NCI-H82 treated with DMSO at 0.1 percent for 48 hours (cell line): Measurements from ENCODE around the gene TMEM244.
A peak's percentile ranks its signal among the peaks of the same experiment; 100 is the strongest.
"Not testable (repeated sequence)": the region's sequence is repeated elsewhere in the genome, so short reads cannot be mapped to it uniquely, and the experiment has no call there.

ENCODE experiments used
- DNase-seq: peaks from one replicate; lab custom pipeline; 2025; ENCODE audit not compliant: unreplicated experiment; lab: John Stamatoyannopoulos, UW

Gene TMEM244

DNA sequence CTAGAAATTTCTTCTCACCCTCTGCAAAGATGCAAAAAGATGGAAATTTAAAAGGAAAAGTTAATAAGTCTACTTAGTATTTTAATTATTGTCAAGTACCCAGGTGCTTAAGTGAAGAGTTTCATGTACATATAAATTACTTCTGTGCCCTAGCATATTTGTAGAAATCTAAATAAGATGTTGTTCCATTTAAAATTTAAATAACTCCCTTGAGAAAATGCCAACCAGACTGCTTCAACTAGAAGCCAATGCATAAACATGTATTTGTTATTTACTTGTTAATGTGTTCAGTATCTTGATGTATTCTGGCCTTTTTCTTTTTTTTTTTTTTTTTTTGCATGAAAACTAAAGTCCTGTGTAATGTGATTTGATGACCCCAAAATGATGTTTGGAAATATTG, 6.3 kb upstream of the TMEM244 start:
- DNase-seq: no peak

DNA sequence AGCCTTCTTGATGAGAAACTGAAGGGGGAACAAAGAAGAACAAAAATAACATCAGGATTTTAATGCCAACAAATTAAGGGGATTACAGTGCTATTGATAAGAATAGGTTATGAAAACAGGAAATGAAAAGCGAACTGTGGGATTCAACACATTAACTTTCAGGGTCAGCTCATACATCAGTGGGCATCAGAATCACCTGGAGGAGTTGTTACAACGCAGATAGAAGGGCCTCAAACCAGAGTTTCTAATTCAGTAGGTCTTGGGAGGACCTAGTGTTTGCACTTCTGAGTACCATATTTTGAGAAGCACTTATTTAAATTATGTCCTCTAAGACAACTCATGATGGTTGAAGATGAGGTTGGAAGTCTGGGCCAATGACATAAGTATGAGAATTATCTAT, 5.6 kb upstream of the TMEM244 start:
- no peak for DNase-seq

DNA sequence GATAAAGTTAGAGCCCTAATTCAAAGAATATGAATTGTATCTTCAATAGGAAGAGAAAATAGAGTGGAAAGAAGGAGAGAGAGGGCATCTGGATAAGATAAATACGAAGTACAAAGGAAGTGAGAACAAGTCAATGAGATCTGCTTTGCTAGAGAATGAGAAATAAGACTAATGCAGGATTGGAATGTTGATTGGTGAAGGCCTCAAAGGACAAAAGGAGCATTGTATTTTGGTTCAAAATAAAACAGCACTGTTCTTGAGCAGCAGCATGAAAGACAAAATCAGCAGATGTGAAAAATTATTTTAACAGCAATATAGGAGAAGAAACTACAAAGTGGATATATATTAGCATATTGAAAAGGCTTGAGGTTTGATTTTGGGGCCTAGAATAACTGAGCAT, 5.1 kb upstream of the TMEM244 start:
- DNase-seq: no peak

DNA sequence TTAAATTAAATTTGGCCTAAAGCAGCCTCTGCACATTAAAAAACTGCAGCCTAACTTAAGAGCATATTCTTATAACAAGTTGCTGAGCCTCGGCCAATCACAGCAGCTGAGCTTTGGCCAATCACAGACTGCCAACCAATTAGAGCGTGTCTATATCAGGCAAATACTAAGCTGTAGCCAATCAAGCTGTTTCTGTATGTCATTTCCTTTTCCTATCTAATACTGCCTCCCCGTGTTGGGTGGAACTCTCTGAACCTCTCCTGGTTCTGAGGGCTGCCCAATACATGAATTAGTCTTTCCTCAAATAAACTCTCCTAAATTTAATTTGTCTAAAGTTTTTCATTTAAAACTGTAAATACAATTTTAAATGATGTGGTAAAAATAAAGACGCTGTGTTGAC, 3.9 kb upstream of the TMEM244 start:
- no peak for DNase-seq

DNA sequence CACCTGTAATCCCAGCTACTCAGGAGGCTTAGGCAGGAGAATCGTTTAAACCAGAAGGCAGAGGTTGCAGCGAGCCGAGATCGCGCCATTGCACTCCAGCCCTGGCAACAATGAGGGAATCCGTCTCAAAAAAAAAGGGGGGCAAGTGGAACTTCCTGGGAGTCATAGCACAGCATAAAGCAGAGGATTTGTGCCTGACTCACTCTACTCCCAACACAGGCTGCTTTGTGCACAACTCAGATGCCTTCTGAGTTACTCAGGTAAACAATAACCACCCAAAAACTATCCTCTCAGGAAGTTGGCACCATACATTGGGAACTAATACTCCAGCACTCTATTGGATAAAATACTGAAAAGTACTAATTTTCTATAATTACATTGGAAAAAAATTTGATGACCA, 2.5 kb upstream of the TMEM244 start:
- no peak for DNase-seq

DNA sequence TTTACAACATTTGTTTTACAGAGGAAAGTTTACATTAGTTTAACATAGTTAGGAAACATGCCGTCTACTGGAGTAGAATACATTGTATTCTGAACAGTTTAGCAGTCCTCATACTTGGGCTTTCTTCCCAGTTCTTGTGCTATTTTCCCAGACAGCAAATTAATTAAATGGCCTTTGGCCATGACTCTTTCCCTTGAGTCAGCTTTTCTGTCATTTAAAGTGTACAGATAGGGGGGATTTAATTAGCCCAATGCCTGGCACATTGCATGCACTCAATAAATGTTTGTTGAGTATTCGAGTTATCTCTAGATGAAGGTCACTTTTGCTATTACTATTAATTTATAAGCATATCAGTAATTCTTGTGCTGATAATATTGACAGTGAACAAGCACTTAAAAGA, 1.6 kb downstream of the TMEM244 start:
- DNase-seq: no peak

DNA sequence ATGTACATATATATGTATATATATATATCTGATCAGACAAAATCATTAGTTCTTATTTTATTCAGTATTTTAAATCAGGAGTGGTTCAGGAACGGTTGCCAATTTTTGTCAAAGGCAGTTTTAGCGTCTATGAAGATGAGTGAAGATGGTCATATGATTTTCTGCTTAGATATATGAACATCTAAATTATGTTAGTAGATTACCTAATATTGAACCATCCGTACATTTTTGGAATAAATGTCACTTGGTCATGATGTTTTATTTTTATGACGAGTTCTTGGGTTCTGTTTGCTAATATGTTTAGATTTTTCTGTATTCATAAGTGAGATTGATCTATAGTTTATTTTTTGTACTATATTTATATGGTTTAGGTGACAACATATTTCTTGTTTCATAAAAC, 3.3 kb downstream of the TMEM244 start:
- no peak for DNase-seq

DNA sequence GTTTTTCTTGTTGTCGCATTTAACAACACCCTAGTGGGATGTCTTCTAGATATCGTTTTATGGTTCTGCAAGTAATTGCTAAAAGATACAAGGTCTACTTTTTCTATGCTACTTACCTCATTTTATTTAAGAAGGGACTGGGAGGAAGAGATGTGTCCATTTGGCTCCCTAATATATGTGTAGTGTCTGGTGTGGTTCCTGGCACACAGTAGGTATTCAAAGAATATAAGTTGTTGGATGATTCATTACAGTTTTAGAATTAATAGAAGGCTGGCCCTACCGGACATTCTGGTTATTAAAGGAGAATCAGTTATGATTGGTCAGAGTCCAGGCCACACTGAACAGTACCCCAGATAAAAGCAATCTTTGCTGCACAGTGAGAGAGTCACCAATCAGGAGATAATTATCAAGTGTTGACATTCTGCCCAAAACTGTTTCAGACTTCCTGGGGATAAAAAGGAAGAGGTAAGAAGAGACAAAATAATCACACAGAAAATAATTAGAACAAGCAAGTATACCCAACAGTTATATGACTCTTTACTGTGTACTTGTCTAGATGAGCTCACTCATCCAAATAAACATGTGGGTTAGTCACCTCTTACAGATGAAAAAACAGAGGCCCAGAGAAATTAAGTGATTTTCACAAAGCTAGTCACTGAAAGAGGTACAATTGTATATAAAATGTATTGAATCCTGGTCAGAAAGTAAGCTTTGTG, 7.0 kb downstream of the TMEM244 start:
- DNase-seq: no peak

DNA sequence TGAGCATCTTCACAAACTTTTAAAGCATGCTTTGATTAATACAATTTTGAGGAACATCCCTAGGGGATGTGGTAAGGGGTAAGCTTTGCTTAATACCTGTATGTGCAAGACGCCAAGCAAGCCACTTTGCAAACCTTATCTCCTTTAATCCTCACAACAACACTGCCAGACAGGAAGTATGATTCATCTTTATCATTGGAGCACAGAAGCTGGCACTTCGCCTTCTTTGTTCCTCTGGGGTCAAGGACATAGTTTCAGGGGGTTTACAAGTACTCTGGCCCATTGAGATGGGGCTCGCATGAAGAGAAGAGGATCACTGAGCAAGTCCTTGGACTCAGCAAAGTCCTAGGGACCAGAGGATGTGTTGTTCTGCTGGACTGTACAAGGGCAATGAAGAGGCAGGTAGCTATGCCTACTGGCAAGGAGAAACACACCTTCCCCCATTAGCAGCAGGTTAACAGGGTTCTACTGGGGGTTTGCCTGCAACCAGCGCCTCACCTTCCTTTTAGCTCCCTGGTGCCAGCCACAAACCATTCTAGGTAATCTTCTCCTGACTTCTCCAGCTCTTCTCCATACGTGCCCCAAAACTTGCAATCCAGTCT, 8.8 kb downstream of the TMEM244 start:
- peak; percentile 26 for DNase-seq

DNA sequence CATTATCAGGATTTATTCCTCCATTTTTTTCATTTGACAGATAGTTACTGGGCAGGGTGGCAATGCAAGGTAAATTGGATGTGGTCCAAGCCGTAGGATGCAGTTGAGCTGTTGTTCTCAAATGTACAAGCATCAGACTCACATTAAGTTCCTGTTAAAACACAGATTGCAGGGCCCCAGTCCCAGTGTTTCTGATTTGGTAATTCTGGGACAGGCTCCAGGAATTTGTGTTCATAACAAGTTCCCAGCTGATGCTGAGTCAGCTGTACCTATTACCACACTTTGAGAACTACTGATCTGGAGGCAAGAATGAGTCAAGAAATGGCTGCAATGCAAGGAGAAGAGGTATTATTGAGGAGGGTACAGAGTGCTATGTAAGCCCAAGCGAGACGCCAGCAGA, 11.7 kb downstream of the TMEM244 start:
- no peak for DNase-seq

DNA sequence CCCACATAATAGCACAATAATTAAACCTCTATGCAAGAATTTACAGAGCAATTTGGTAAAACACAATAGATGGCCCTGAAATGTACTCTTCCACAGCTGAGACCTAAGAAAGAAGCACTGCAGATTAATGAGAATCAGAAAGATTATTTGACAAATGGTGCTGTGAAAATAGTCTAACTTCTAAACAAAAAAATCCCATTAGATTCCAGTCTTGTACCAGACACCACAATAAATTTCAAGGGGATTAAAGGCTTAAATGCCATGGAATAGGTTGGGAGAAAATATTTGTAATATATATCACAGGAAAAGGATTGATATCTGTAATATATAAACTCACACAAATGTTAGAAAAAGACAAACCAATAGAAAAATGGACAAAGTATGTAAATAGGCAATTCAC, 14.4 kb downstream of the TMEM244 start:
- DNase-seq: no peak

DNA sequence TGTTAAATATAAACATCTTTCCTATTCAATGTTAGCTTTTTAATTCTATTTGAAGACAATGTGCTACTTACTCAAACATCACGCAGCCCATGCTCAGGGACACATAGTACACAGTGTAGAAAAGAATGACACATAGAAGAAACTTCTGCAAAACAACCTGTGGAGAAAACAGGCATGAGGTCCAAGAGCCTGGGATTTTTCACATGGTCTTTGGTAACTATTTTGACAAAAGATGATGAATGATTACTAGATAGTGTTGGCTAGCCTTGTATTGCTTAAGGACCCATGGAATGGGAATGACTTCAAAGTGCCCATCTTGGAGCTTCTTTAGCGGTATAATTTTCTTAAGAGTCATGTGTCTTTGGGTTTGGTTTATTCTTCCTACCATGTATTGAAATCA, 15.4 kb downstream of the TMEM244 start:
- no peak for DNase-seq

DNA sequence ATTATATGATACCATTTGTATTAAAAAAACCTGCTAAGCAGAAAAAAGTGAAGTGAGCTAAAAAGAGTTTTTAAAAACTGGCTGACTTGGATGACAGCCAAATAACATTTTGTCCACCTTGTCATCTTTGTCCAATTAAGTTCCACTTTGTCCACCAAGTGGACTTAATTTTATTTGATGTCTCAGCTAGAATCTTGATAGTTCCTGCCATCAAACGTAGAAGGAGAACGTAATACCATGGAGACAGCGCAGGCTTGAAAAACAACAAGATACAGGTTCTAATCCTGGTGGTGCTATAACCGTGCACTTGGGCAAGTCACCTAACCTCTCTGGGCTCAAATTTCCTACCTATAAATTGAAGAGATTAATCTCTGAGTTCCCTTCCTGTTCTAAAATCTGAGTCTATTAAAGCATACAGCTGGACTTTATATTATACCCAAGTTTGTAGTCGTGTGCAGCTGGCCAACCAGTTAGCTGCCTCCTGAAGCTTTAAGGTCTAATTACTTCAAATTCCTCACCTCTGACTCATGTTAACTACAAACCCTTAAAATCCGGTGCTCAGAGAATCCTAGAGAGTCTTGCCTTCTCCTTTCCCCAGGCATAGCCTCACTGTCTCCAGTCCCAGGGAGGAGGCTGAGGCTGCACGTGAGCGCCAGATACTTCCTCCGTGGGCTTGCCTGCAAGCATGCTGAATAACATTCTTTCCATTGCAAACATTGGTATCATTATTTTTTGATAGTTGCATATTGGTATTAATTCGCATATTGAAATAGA, 16.8 kb downstream of the TMEM244 start:
- DNase-seq: no peak

DNA sequence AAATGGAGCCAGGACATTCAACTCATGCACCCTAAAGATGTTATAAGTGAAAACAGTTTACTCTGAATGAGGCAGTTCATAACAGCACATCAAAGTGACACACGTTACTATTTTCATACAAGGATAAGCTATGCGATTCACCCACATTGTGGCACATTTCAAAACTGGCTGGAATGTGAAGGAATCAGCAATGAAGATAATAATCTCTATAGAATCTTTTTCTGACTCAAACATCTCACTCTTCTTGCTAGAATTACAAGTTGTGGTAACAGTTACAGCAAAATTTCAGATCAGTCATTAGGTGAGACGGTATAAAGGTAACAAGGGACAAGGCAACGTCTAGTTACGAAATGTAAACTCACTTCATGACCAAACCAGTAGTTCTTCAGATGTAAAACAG, 17.5 kb downstream of the TMEM244 start:
- no peak for DNase-seq

DNA sequence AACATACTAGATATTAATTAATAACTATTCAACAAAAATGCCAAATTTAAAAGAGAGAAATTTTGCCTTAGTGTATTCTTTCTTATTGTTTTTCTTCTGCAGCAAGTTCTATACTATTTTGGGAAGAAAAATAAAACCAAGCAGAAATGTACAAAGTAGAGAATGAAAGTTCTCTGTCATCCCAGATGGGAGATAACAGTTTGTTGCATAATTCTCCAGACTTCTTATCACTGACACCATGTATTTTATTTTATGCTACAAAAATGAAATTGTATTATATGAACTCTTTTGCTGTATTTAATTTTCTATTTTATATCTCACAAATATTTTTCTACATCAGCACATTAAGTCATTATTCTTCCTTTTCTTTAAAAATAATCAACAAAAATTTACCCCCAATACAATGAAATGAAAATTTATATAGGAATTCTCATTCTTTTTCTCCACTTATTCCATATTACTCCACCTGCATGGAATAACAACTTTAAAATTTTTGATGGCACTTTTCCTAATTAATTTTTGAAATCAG, 18.2 kb downstream of the TMEM244 start:
- no peak for DNase-seq

DNA sequence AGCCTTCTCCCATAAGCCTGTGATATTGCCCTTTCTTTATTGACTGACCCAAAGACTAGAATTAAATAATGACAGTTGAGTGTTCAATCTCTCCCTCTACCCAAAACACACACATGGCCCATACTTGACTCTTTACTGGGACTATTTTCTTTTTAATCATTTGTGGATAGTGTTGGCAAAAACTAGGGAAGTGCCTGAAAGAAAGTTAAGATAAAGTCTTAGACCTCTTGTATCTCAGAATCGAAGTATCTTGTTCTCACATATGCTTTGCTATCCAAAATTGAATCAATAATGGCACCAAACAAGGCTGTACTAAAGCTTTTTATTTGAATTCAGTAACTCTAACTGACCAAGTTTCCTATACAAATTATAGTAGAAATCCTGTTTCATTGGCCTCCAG, 19.0 kb downstream of the TMEM244 start:
- DNase-seq: no peak

DNA sequence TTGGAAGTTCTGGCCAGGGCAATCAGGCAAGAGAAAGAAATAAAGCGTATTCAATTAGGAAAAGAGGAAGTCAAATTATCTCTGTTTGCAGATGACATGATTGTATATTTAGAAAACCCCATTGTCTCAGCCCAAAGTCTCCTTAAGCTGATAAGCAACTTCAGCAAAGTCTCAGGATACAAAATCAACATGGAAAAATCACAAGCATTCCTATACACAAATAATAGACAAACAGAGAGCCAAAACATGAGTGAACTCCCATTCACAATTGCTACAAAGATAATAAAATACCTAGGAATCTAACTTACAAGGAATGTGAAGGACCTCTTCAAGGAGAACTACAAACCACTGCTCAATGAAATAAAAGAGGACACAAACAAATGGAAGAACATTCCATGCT, 21.6 kb downstream of the TMEM244 start:
- not testable (repeated sequence) for DNase-seq

DNA sequence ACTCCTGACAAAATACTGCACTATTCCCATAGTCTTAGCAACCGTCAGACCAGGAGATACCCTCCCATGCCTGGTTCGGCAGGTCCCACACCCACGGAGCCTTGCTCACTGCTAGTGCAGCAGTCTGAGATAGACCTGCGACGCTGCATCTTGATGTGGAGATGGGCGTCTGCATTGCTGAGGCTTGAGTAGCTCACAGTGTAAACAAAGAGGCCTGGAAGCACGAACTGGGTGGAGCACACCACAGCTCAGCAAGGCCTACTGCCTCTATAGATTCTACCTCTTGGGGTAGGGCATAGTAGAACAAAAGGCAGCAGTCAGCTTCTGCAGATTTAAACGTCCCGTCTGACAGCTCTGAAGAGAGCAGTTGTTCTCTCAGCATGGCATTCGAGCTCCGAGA, 25.4 kb downstream of the TMEM244 start:
- no peak for DNase-seq

DNA sequence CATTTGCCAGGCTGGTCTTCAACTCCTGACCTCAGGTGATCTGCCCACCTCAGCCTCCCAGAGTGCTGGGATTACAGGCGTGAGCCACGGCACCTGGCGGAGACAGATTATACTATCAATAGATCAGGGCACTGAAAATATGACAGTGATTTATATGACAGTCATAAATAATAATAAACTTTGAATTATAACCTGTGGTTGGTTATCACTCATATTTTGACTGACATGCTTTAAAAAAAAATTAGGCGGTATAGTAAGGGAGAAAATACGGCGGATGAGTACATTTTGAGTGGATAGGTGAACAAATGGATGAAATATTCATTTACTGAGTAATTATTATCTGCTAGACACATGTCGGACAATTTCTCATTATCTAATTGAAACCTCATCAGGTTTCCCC, 28.8 kb downstream of the TMEM244 start:
- DNase-seq: no peak

DNA sequence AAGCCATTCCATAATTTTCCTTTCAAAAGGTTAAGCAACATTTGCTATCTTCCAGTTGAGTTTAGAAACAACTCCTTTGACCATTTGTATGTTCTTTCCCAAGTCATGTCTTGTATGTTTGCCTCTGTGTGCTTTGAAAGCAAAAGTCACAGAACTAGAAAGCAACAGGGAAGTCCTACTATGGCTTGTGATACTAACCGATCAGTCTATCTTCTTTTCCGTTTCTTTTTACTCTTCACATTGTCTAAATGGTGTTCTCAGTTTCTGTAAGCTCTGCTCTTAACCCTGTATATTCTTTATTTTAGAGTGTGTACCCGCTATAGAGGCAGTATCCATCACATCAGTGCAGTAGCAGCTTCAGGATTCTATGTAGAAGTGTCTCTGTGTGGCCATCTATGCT, 32.9 kb downstream of the TMEM244 start:
- DNase-seq: no peak

DNA sequence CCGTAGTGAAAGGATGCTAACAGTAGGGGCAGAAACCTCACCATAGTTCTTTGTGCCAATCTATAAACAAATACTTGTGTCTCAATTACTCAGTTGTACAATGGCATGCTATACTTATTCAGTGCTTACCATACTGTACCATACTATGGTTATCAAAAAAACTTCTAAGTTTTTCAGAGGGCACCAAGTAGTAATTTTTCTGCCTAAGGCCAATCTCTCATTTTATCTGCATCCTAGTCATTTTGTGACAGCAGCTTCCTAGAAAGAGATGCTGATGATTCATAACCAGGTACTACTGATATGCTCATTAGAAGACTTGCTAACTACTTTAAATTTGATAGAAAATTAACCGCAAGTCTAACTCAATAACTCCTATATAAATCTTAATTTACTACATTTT, 42.9 kb downstream of the TMEM244 start:
- DNase-seq: no peak

DNA sequence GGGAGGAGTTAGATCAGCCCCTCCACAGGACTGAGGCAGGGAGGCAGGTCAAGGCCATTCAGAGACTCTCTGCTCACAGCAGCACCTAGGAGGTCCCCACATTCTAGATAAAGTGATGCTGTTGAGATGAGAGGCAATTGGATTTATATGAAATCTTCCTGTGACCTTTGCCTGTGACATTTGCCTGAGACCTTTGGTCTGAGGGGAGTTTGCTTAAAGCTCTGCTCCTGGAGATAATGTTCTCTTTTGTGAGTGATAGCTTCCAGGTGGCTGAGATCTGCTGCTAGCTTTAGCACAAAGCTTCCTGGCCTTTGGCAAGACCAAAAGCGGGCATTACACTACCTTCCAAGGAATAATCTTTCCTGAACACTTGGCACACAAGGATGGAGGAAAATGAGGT, 43.3 kb downstream of the TMEM244 start:
- DNase-seq: no peak
